SU-DHL-6 (cell line): ENCODE data around the gene ZFTA.

Experiments used
- H2AFZ ChIP-seq: fragments of 200-600 bp; sonication (generic); 2 replicates; pipeline ENCODE4 v1.6.1; 2014; ENCODE audit warnings: low read depth, mild to moderate bottlenecking, moderate library complexity, mixed read lengths, antibody characterized with exemption, low read length; ENCODE audit not compliant: severe bottlenecking
- H3F3A ChIP-seq: fragments of 200-600 bp; shearing (Covaris generic); 2 replicates; pipeline ENCODE4 v1.6.0; 2016; ENCODE audit warnings: antibody characterized with exemption, mild to moderate bottlenecking; ENCODE audit not compliant: insufficient read depth
- H3K27ac ChIP-seq: fragments of 200-600 bp; sonication (generic); 2 replicates; pipeline ENCODE4 v1.5.1; 2016; ENCODE audit warnings: low read depth, mild to moderate bottlenecking, low read length, moderate library complexity, mixed read lengths
- H3K27me3 ChIP-seq: fragments of 200-600 bp; sonication (generic), shearing (Covaris generic); 2 replicates; pipeline ENCODE4 v1.6.0; 2014; ENCODE audit warnings: mild to moderate bottlenecking, low read length
- H3K36me3 ChIP-seq: fragments of 200-600 bp; sonication (generic); 2 replicates; pipeline ENCODE4 v1.6.1; 2014; ENCODE audit warnings: mild to moderate bottlenecking, low read length, mixed read lengths
- H3K4me2 ChIP-seq: fragments of 300-600, 200-600 bp; shearing (Covaris generic), sonication (generic); 2 replicates; pipeline ENCODE4 v1.6.0; 2014; ENCODE audit warnings: low read length, low read depth, mild to moderate bottlenecking; ENCODE audit not compliant: poor library complexity, severe bottlenecking
- H3K4me3 ChIP-seq: fragments of 200-600 bp; sonication (generic); 2 replicates; pipeline ENCODE4 v1.5.1; 2014; ENCODE audit warnings: antibody characterized with exemption, low read length, mild to moderate bottlenecking, mixed read lengths; ENCODE audit not compliant: insufficient read depth, poor library complexity, severe bottlenecking
- H3K79me2 ChIP-seq: fragments of 200-600 bp; sonication (generic); 2 replicates; pipeline ENCODE4 v1.6.1; 2014; ENCODE audit warnings: mild to moderate bottlenecking, low read length, moderate library complexity; ENCODE audit not compliant: insufficient read depth
- H3K9ac ChIP-seq: fragments of 200-600 bp; sonication (generic); 2 replicates; pipeline ENCODE4 v1.7.0; 2014; ENCODE audit warnings: mild to moderate bottlenecking, low read length
- H3K9me2 ChIP-seq: fragments of 200-600 bp; sonication (generic); replicated peaks from 2 replicates; pipeline ENCODE4 v1.6.1; 2014; ENCODE audit warnings: low read length; ENCODE audit not compliant: insufficient read depth
- H3K9me3 ChIP-seq: fragments of 200-600 bp; sonication (generic); 2 replicates; pipeline ENCODE4 v1.6.1; 2014; ENCODE audit warnings: low read length, mixed read lengths; ENCODE audit not compliant: insufficient read depth
- H4K20me1 ChIP-seq: fragments of 200-600 bp; sonication (generic); 2 replicates; pipeline ENCODE4 v1.6.1; 2014; ENCODE audit warnings: low read depth, mild to moderate bottlenecking, antibody characterized with exemption, low read length, moderate library complexity, mixed read lengths
- EZH2phosphoT487 ChIP-seq: fragments of 200-600 bp; sonication (generic), shearing (Covaris generic); conservative IDR thresholded peaks from 2 replicates; pipeline ENCODE4 v1.6.1; 2018; ENCODE audit warnings: mild to moderate bottlenecking, antibody characterized with exemption, low read length, moderate library complexity, mixed read lengths
- TF ChIP-seq, protein P1 (sequence below): fragments of 200-600 bp; sonication (generic); IDR thresholded peaks from one replicate; pipeline ENCODE4 v1.5.1; 2017; ENCODE audit warnings: antibody characterized with exemption, mild to moderate bottlenecking, low read length, moderate library complexity; ENCODE audit not compliant: insufficient read depth, poor library complexity, severe bottlenecking

Gene ZFTA

DNA sequence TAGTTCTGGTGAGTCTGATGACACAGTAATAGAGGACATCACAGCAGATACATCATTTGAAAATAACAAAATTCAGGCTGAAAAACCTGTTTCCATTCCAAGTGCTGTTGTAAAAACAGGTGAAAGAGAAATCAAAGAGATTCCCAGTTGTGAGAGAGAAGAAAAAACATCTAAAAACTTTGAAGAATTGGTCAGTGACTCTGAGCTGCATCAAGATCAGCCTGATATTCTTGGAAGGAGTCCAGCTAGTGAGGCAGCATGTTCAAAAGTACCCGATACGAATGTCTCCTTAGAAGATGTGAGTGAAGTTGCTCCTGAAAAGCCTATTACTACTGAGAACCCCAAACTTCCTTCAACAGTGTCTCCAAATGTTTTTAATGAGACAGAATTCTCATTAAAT is 48.6 kb downstream of the ZFTA start:
- Histone ChIP-seq H2AFZ (no peak overlapping the region), H3K9me2 (no peaks in the 10 kb centered on the region), H3K27ac (no peak overlapping the region), H3F3A (no peaks in the 10 kb centered on the region; the same call in none of the 2 replicates), H3K79me2 (peaks cover 56% of the 10 kb centered on the region), H3K4me2 (no peak overlapping the region), H3K9ac (no peak overlapping the region), H3K9me3 (no peaks in the 10 kb centered on the region), H3K27me3 (no peaks in the 10 kb centered on the region), H4K20me1 (0 out of 2 replicates have a peak, but pooled peaks cover 4% of the 10 kb centered on the region), H3K36me3 (no peaks in the 10 kb centered on the region), H3K4me3 (no peak overlapping the region)
- TF ChIP-seq, protein P1, sequence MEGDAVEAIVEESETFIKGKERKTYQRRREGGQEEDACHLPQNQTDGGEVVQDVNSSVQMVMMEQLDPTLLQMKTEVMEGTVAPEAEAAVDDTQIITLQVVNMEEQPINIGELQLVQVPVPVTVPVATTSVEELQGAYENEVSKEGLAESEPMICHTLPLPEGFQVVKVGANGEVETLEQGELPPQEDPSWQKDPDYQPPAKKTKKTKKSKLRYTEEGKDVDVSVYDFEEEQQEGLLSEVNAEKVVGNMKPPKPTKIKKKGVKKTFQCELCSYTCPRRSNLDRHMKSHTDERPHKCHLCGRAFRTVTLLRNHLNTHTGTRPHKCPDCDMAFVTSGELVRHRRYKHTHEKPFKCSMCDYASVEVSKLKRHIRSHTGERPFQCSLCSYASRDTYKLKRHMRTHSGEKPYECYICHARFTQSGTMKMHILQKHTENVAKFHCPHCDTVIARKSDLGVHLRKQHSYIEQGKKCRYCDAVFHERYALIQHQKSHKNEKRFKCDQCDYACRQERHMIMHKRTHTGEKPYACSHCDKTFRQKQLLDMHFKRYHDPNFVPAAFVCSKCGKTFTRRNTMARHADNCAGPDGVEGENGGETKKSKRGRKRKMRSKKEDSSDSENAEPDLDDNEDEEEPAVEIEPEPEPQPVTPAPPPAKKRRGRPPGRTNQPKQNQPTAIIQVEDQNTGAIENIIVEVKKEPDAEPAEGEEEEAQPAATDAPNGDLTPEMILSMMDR = no peak
- TF ChIP-seq EZH2phosphoT487 = no peak

DNA sequence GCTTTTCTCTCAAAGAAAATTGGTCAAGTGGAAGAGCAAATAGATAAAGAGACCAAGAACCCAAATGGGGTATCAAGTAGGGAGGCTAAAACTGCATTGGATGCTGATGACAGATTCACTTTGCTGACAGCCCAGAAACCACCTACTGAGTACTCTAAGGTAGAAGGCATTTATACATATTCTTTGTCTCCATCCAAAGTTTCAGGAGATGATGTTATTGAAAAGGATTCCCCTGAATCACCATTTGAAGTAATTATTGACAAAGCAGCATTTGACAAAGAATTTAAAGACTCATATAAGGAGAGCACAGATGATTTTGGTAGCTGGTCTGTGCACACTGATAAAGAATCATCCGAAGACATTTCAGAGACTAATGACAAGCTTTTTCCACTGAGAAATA is 49.6 kb downstream of the ZFTA start:
- Histone ChIP-seq H3K9me3 (no peaks in the 10 kb centered on the region), H3K27ac (no peak overlapping the region), H3K36me3 (no peaks in the 10 kb centered on the region), H3K9me2 (no peaks in the 10 kb centered on the region), H3K27me3 (no peaks in the 10 kb centered on the region), H3K9ac (no peak overlapping the region), H3K4me3 (no peak overlapping the region), H3K79me2 (peaks cover 60% of the 10 kb centered on the region), H4K20me1 (0 out of 2 replicates have a peak, but pooled peaks cover 4% of the 10 kb centered on the region), H3K4me2 (no peak overlapping the region), H2AFZ (no peak overlapping the region), H3F3A (no peaks in the 10 kb centered on the region; the same call in none of the 2 replicates)
- no peak for TF ChIP-seq EZH2phosphoT487
- TF ChIP-seq, protein P1 = no peak
